Activated CD8-positive, alpha-beta T cell treated with anti-CD3 and anti-CD28 coated beads for 36 hours (primary cell): ENCODE measurements around the gene CCDC24. TPM values are rescaled to one million over a fixed set of nuclear protein-coding genes. Genes with fewer than 3 reads are reported as not detected.

Source experiments
- ATAC-seq: fragments of 200-7000 bp; cut with Tn5 transposase; one replicate; pipeline ENCODE4 v1.10.0; 2021; ENCODE audit warnings: mild to moderate bottlenecking, moderate library complexity
- CTCF ChIA-PET: fragments of 350-600 bp; sonication (Branson Sonifier 250); formaldehyde crosslinking; loops from one replicate; lab custom pipeline; 2021; ENCODE audit warnings: antibody characterized with exemption; lab: Charles Lee
- POLR2A ChIA-PET: fragments of 350-600 bp; sonication (Branson Sonifier 250); formaldehyde crosslinking; loops from one replicate; lab custom pipeline; 2021; ENCODE audit warnings: antibody characterized with exemption; lab: Charles Lee
- DNase-seq: peaks from one replicate; pipeline ENCODE4 v3.0.0-alpha.2; 2020
- H3K27ac Mint-ChIP-seq: one replicate; pipeline ENCODE4 v1.8.0; 2021; ENCODE audit warnings: mild to moderate bottlenecking, mixed read lengths
- H3K27me3 Mint-ChIP-seq: one replicate; pipeline ENCODE4 v1.8.0; 2021; ENCODE audit warnings: mixed read lengths
- H3K36me3 Mint-ChIP-seq: one replicate; pipeline ENCODE4 v1.8.0; 2021; ENCODE audit warnings: low read depth, mixed read lengths
- H3K4me1 Mint-ChIP-seq: one replicate; pipeline ENCODE4 v1.8.0; 2021; ENCODE audit warnings: low read depth, mixed read lengths
- H3K4me3 Mint-ChIP-seq: one replicate; pipeline ENCODE4 v1.8.0; 2021; ENCODE audit warnings: mild to moderate bottlenecking, moderate library complexity, mixed read lengths
- H3K9me3 Mint-ChIP-seq: one replicate; pipeline ENCODE4 v1.8.0; 2021; ENCODE audit warnings: mixed read lengths
- intact Hi-C: fragments of 100-400 bp; cut with micrococcal nuclease; formaldehyde crosslinking; loops from one replicate; pipeline ENCODE4 v1.10.0; 2022
- total RNA-seq, 2 experiments: library from RNA; stranded (reverse); gene quantifications; one replicate each; pipeline ENCODE4 v1.2.3, GENCODE V29; 2021
- TF ChIP-seq, protein P1 (sequence below): fragments of 200-600 bp; IDR thresholded peaks from one replicate; pipeline ENCODE4 v1.8.0; 2022; ENCODE audit warnings: antibody characterized with exemption, mild to moderate bottlenecking

Gene CCDC24
- total RNA-seq, 2 experiments from 2014 or later = 1.4 to 1.8 TPM

DNA sequence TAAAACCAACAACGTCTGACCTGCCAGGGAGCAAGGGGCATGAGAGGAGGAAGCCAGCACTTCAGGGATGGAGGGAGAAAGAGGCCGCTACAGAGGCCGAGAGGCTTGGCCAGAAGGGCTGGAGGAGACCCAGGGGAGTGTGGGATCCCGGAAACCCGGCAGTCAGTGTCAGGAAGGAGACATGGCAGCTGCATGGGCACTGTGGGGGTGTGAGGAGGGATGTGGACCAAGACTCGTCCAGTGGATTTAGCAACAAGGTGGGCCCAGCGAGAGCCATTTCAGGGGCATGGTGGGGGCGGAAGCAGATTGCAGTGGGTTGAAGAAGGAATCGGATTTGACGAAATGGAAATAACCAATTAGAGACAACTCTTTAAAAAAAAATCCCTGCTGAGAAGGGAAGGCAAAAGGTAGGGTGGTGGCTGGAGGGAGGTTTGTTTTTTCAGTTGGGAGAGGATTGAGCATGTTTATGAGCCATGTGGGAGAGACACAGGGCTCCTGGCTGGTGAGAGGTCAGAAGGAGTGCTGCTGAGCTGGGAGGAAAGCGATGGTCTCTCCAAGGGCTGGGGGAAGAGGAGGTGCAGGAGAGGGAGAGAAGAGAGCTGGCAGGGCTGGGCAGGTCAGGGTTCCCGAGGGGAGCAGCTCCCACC lies 8.0 kb upstream of the CCDC24 start:
- Mint-ChIP-seq H3K27me3 (no peaks in the 10 kb centered on the region), H3K36me3 (peaks cover 24% of the 10 kb centered on the region), H3K9me3 (no peaks in the 10 kb centered on the region), H3K4me3 (no peak overlapping the region), H3K4me1 (peaks cover 10% of the 10 kb centered on the region), H3K27ac (no peak overlapping the region)
- CTCF ChIA-PET = no interaction called here
- POLR2A ChIA-PET = no interaction called here
- ATAC-seq (no peak), DNase-seq (no peak)
- TF ChIP-seq, protein P1, sequence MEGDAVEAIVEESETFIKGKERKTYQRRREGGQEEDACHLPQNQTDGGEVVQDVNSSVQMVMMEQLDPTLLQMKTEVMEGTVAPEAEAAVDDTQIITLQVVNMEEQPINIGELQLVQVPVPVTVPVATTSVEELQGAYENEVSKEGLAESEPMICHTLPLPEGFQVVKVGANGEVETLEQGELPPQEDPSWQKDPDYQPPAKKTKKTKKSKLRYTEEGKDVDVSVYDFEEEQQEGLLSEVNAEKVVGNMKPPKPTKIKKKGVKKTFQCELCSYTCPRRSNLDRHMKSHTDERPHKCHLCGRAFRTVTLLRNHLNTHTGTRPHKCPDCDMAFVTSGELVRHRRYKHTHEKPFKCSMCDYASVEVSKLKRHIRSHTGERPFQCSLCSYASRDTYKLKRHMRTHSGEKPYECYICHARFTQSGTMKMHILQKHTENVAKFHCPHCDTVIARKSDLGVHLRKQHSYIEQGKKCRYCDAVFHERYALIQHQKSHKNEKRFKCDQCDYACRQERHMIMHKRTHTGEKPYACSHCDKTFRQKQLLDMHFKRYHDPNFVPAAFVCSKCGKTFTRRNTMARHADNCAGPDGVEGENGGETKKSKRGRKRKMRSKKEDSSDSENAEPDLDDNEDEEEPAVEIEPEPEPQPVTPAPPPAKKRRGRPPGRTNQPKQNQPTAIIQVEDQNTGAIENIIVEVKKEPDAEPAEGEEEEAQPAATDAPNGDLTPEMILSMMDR = no peak
- intact Hi-C loops = no loop called here

DNA sequence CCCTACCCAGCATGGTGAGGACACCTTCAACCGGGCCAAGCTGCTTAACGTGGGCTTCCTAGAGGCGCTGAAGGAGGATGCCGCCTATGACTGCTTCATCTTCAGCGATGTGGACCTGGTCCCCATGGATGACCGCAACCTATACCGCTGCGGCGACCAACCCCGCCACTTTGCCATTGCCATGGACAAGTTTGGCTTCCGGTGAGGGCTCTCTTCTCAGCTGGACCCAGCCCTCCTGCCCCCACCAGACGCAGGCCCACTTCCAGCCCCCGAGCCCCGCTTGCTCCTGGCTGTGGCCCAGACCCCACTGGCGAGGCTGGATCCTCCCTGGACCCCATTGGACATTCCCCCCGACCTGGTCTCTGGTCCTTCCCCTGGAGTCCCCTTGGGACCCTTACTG lies 6.5 kb upstream of the CCDC24 start:
- ATAC-seq (no peak), DNase-seq (no peak)
- TF ChIP-seq, protein P1 = no peak
- Mint-ChIP-seq H3K4me1 (peaks cover 6% of the 10 kb centered on the region), H3K9me3 (no peaks in the 10 kb centered on the region), H3K36me3 (peaks cover 20% of the 10 kb centered on the region), H3K27ac (no peak overlapping the region), H3K4me3 (no peak overlapping the region), H3K27me3 (no peaks in the 10 kb centered on the region)
- intact Hi-C loops = no loop called here
- ChIA-PET CTCF (no interaction called here), POLR2A (interaction anchor here (1.2 kb wide), 1 partner anchor 10 kb away, joined by 3 read pairs; the partner anchor contains the start of gene ATP6V0B)

DNA sequence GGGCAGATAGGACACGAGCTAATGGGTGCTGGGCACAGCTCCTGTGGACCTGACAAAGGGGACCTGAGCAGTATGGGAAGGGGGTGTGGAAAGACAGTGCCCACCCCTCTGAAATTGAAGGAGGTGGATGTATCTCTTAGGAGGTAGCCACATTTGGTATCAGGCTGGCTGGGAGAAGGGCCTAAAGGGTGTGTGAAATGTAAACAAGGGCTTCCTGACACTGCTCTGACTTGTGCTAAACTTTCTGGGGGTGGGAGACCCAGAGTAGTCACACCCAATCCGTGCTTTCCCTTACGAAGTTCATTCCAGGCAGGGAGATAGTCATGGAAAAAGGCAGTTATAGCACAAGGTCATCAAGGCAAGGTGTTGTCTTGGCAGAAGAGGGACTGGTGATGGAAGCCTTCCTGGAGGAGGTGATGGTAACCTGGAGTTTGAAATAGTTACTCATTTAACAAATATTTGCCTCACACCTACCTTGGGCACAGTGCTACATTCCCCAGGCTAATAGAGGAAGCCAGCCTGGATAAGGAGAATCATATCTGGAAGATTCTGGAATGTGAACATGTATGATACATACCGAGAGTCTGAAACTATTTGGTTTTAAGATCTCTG lies 5.3 kb upstream of the CCDC24 start:
- intact Hi-C loops = no loop called here
- Mint-ChIP-seq H3K4me3 (no peak overlapping the region), H3K27me3 (no peaks in the 10 kb centered on the region), H3K36me3 (peaks cover 13% of the 10 kb centered on the region), H3K27ac (no peak overlapping the region), H3K4me1 (peaks cover 3% of the 10 kb centered on the region), H3K9me3 (no peaks in the 10 kb centered on the region)
- DNase-seq = no peak
- no peak for ATAC-seq
- TF ChIP-seq, protein P1 = no peak
- POLR2A ChIA-PET = interaction anchor here (1.2 kb wide), 1 partner anchor 11 kb away, joined by 3 read pairs; the partner anchor contains the start of gene ATP6V0B
- CTCF ChIA-PET = interaction anchor here (1.5 kb wide), 1 partner anchor 19 kb away, joined by 3 read pairs; no protein-coding TSS in a partner anchor

DNA sequence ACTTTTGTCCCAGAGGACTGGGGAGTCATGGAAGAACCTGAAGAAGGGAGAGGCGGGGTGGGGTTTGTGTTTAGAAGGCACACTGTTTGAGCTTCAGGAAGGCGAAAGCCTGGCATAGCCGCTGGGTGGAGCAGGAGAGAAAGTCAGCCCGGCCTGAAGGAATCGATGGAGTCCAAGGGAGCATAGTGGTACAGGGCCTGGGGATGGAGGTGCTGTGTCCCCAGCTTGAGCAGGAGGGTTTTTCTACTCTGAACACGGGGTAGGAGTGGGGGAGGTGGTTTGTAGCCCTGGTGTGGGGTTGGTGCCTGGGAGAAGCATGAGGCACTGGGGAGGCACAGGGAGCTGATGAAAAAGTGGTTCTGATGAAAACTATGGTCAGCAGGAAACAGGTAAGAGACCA lies 4.7 kb upstream of the CCDC24 start:
- ChIA-PET CTCF (interaction anchor here (1.5 kb wide), 1 partner anchor 18 kb away, joined by 3 read pairs; no protein-coding TSS in a partner anchor), POLR2A (interaction anchor here (1.8 kb wide), 1 partner anchor 12 kb away, joined by 7 read pairs; the partner anchor contains the start of gene ATP6V0B)
- ATAC-seq (no peak), DNase-seq (no peak)
- Mint-ChIP-seq H3K9me3 (no peaks in the 10 kb centered on the region), H3K27ac (no peak overlapping the region), H3K36me3 (peaks cover 13% of the 10 kb centered on the region), H3K4me3 (no peak overlapping the region), H3K4me1 (peaks cover 8% of the 10 kb centered on the region), H3K27me3 (no peaks in the 10 kb centered on the region)
- TF ChIP-seq, protein P1 = no peak
- intact Hi-C loops = no loop called here
